HCT116 (cell line): ENCODE data around the gene ADARB2. TPM values are rescaled to one million over a fixed set of nuclear protein-coding genes. Genes with fewer than 3 reads are reported as not detected.

Experiments
- ATAC-seq: fragments of 200-7000 bp; cut with Tn5 transposase; 2 replicates; pipeline ENCODE4 v1.9.1; 2020; ENCODE audit warnings: mild to moderate bottlenecking, moderate library complexity
- BruUV-seq: library from RNA; stranded (reverse); fragments of 400-500 nt; replicated peaks from 2 replicates; lab custom pipeline; 2021; lab: Mats Ljungman, UMichigan
- CTCF ChIA-PET: fragments of 300-600 bp; sonication (Branson Sonifier 250); formaldehyde crosslinking; loops from one replicate; lab custom pipeline; 2021; ENCODE audit warnings: antibody characterized with exemption; lab: Charles Lee
- POLR2A ChIA-PET: fragments of 300-600, 350-600 bp; sonication (Branson Sonifier 250); formaldehyde crosslinking; loops from one replicate; lab custom pipeline; 2021; ENCODE audit warnings: antibody characterized with exemption; lab: Charles Lee
- RAD21 ChIA-PET, 2 experiments: fragments of 300-600 bp; sonication (Branson Sonifier 250); formaldehyde crosslinking; loops; one replicate each; lab custom pipeline; 2023; ENCODE audit warnings: low total read pairs in 2 of 2; ENCODE audit not compliant: uncharacterized antibody in 2 of 2, unreplicated experiment in 2 of 2, low non-redundant PET in 1 of 2; lab: Charles Lee
- DNase-seq: peaks from one replicate; pipeline ENCODE4 v3.0.0-alpha.2; 2010; ENCODE audit warnings: low read depth, low spot score
- H2AFZ ChIP-seq: fragments of 200-600 bp; shearing (Covaris generic), sonication (generic); 2 replicates; pipeline ENCODE4 v1.6.1; 2017; ENCODE audit warnings: low read depth, mixed run types, mixed read lengths, antibody characterized with exemption, low read length; ENCODE audit not compliant: poor library complexity, severe bottlenecking
- H3K27ac ChIP-seq: 2 replicates; pipeline ENCODE4 v1.5.1; 2012; ENCODE audit warnings: low read depth, low read length
- H3K27me3 ChIP-seq: fragments of 200-600 bp; sonication (generic); 2 replicates; pipeline ENCODE4 v1.6.1; 2016; ENCODE audit warnings: mixed run types, low read length, mixed read lengths; ENCODE audit not compliant: insufficient read depth
- H3K36me3 ChIP-seq, 2 experiments: fragments of 200-500 bp in 1 of 2; fragments of 200-600 bp in 1 of 2; sonication (Bioruptor generic) in 1 of 2; sonication (generic) in 1 of 2; 2 replicates each; pipeline versions ENCODE4 v1.5.1 to v1.6.1; 2014 to 2016; ENCODE audit warnings: low read length in 2 of 2, inconsistent platforms in 1 of 2, mixed read lengths in 1 of 2, mixed run types in 1 of 2; ENCODE audit not compliant: insufficient read depth in 2 of 2, control insufficient read depth in 1 of 2
- H3K4me1 ChIP-seq, 2 experiments: fragments of 200-600 bp in 1 of 2; sonication (generic) in 1 of 2; 2 replicates each; pipeline versions ENCODE4 v1.5.1 to v1.6.1; 2012 to 2017; ENCODE audit warnings: low read length in 2 of 2, inconsistent platforms in 1 of 2, mild to moderate bottlenecking in 1 of 2, mixed read lengths in 1 of 2, mixed run types in 1 of 2, moderate library complexity in 1 of 2; ENCODE audit not compliant: insufficient read depth in 2 of 2, control insufficient read depth in 1 of 2
- H3K4me2 ChIP-seq: fragments of 200-600 bp; sonication (generic); 2 replicates; pipeline ENCODE4 v1.6.1; 2017; ENCODE audit warnings: mixed run types, low read length, mixed read lengths
- H3K4me3 ChIP-seq, 2 experiments: fragments of 200-600 bp in 1 of 2; sonication (generic) in 1 of 2; replicated peaks in 1 of 2; 2 replicates each; pipeline ENCODE4 v1.5.1; 2011 to 2016; ENCODE audit warnings: low read length in 2 of 2, control low read depth in 1 of 2, low read depth in 1 of 2, mild to moderate bottlenecking in 1 of 2, mixed read lengths in 1 of 2, mixed run types in 1 of 2
- H3K79me2 ChIP-seq: fragments of 200-600 bp; sonication (generic); 2 replicates; pipeline ENCODE4 v1.6.1; 2017; ENCODE audit warnings: mild to moderate bottlenecking, mixed run types, low read length, moderate library complexity, mixed read lengths; ENCODE audit not compliant: insufficient read depth
- H3K9ac ChIP-seq: fragments of 200-600 bp; sonication (generic); 2 replicates; pipeline ENCODE4 v1.6.1; 2016; ENCODE audit warnings: low read length, mixed read lengths
- H3K9me2 ChIP-seq: fragments of 200-600 bp; sonication (generic), shearing (Covaris generic); 2 replicates; pipeline ENCODE4 v1.6.1; 2017; ENCODE audit warnings: mixed run types, mild to moderate bottlenecking, moderate library complexity; ENCODE audit not compliant: insufficient read depth
- H3K9me3 ChIP-seq, 2 experiments: fragments of 200-500 bp in 1 of 2; fragments of 200-600 bp in 1 of 2; sonication (Bioruptor generic) in 1 of 2; sonication (generic) in 1 of 2; 2 replicates each; pipeline ENCODE4 v1.6.1; 2014 to 2017; ENCODE audit warnings: low read length in 2 of 2, mixed read lengths in 2 of 2, inconsistent platforms in 1 of 2, low read depth in 1 of 2, mild to moderate bottlenecking in 1 of 2, mixed run types in 1 of 2, moderate library complexity in 1 of 2; ENCODE audit not compliant: control insufficient read depth in 1 of 2, insufficient read depth in 1 of 2
- H4K20me1 ChIP-seq: fragments of 200-600 bp; sonication (generic), shearing (Covaris generic); 2 replicates; pipeline ENCODE4 v1.6.1; 2017; ENCODE audit warnings: mixed run types, mild to moderate bottlenecking, moderate library complexity; ENCODE audit not compliant: insufficient read depth
- ATF3 ChIP-seq: IDR thresholded peaks from 2 replicates; pipeline ENCODE4 v1.6.1; 2012
- CTCF ChIP-seq, 3 experiments: fragments of 200-600 bp in 1 of 3; sonication (generic) in 1 of 3; IDR thresholded peaks in 2 of 3; conservative IDR thresholded peaks in 1 of 3; 2 replicates each; pipeline ENCODE4 v1.5.1; 2012 to 2017; ENCODE audit warnings: low read depth in 2 of 3, low read length in 2 of 3, antibody characterized with exemption in 1 of 3, borderline replicate concordance in 1 of 3, control low read depth in 1 of 3, mild to moderate bottlenecking in 1 of 3, mixed read lengths in 1 of 3, mixed run types in 1 of 3, moderate library complexity in 1 of 3; ENCODE audit not compliant: insufficient read depth in 1 of 3
- ELF1 ChIP-seq: IDR thresholded peaks from 2 replicates; pipeline ENCODE4 v1.6.1; 2012; ENCODE audit warnings: low read depth, borderline replicate concordance
- JUND ChIP-seq: IDR thresholded peaks from 2 replicates; pipeline ENCODE4 v1.6.1; 2012
- MAX ChIP-seq: IDR thresholded peaks from 2 replicates; pipeline ENCODE4 v1.6.1; 2012
- RAD21 ChIP-seq: IDR thresholded peaks from 2 replicates; pipeline ENCODE4 v1.6.1; 2012; ENCODE audit warnings: low read depth, mild to moderate bottlenecking
- REST ChIP-seq: IDR thresholded peaks from 2 replicates; pipeline ENCODE4 v1.6.1; 2012; ENCODE audit warnings: low read depth
- TCF7L2 ChIP-seq: IDR thresholded peaks from 2 replicates; pipeline ENCODE4 v1.7.0; 2011; ENCODE audit warnings: borderline replicate concordance, inconsistent platforms; ENCODE audit not compliant: insufficient read depth, insufficient read length; ENCODE audit errors: extremely low read depth
- ZBTB33 ChIP-seq: IDR thresholded peaks from 2 replicates; pipeline ENCODE4 v1.6.1; 2011; ENCODE audit warnings: mild to moderate bottlenecking, low read length, moderate library complexity; ENCODE audit not compliant: insufficient replicate concordance; ENCODE audit errors: extremely low read depth
- ZFX ChIP-seq: fragments of 450-650 bp; IDR thresholded peaks from 2 replicates; pipeline ENCODE4 v1.6.1; 2017
- ZNF274 ChIP-seq: fragments of 200-500 bp; sonication (Bioruptor generic); IDR thresholded peaks from 2 replicates; pipeline ENCODE4 v1.6.1; 2014; ENCODE audit warnings: mild to moderate bottlenecking, low read depth, low read length, inconsistent platforms
- intact Hi-C: fragments of 100-400 bp; cut with micrococcal nuclease; formaldehyde crosslinking; loops from 2 replicates; pipeline ENCODE4 v1.10.0; 2022
- total RNA-seq: library from RNA; stranded (reverse); gene quantifications from one replicate; pipeline ENCODE4 v1.2.1, GENCODE V29; 2021; ENCODE audit not compliant: unreplicated experiment

The ADARB2 gene
- total RNA-seq, 1 experiment from 2014 or later, result not detected

- CTCF ChIA-PET, result no interaction called here
- DNase-seq, result no peak
- H3K9me3 ChIP-seq, result no peaks in the 10 kb centered on the region
- H3K27me3 ChIP-seq, result 0 out of 2 replicates have a peak, but pooled peaks cover 3% of the 10 kb centered on the region
- no peaks in the 10 kb centered on the region for H3K36me3 ChIP-seq
- ATAC-seq, result no peak
- BruUV-seq, result no TSS peak
- RAD21 ChIA-PET, result no interaction called here
- no peak overlapping the region for H3K4me3 ChIP-seq
- TF ChIP-seq MAX (no peak), REST (no peak), TCF7L2 (no peak), ELF1 (no peak), ZNF274 (no peak), JUND (no peak), ATF3 (no peak), ZBTB33 (no peak), RAD21 (no peak), ZFX (no peak), CTCF (IDR thresholded peaks at IDR 0.05 in 2 of 3, conservative IDR thresholded peaks at IDR 0.05 in 1 of 3; ENCODE audit: borderline replicate concordance in 1 of 3, insufficient read depth in 1 of 3, low read depth in 2 of 3, low read length in 2 of 3) (no peak)
- H3K4me2 ChIP-seq, result no peak overlapping the region
- H3K79me2 ChIP-seq, result no peaks in the 10 kb centered on the region
- POLR2A ChIA-PET, result no interaction called here
- intact Hi-C loops, result no loop called here
- no peak overlapping the region for H3K27ac ChIP-seq
- no peak overlapping the region for H3K9ac ChIP-seq
- H3K4me1 ChIP-seq, result no peaks in the 10 kb centered on the region
- H2AFZ ChIP-seq, result no peak overlapping the region
- no peaks in the 10 kb centered on the region for H4K20me1 ChIP-seq
- H3K9me2 ChIP-seq, result no peaks in the 10 kb centered on the region
These were observed 389.2 kb downstream of the ADARB2 start for GRCh38 chr10:1347962-1348772.
